ENCODE measurements around the gene POLR2L. TPM values are rescaled to one million over a fixed set of nuclear protein-coding genes. Genes with fewer than 3 reads are reported as not detected.

Gene POLR2L
- total and polyA plus RNA-seq, 2 of the 13 experiments (the other 11 are each of a cell fraction or from before 2014, with no cell fraction given): 104 to 114 TPM

DNA sequence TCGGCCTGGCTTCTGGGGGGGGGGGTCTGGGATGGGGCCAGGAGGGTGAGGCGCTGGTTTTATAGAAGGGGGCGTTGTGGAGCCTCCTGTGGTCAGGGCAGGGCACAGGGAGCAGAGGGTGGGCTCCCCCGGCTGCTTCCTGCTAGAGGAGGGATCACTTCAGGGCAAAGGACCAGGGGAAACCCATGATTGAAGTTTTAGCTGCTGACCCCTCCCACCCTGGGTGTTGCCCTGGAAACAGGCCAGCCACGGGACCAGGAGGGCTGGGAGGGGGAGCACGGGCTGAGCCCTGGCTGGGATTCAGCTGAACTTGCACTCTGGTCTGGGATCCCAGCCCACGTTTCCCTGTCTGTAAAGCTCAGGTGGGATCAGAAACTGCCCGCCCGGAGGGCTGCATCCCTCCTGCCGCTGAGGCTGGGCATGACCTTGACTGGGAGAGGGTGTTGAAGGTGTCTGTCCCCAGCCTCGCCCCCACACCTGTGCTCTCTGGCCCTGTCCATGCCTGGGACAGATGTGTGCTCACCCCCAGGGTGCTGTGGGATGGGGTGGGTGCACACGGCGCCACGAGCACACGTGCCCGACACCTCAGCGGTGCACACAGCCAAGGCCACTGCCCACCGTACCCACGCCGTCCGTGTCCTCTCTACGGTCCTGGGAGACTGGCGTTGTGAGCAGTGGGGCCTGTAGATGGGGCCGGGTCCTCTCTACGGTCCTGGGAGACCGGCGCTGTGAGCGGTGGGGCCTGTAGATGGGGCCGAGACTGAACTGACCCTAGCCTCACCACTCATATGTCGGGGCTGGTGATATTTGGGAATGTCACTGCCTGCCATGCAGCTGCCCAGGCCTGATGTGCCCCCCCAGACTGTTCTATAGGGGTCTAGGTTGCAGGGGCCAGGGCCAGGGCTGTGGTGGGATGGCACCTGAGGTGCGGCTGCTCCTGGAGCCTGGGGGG is 2.6 kb upstream of the POLR2L start (continued):
- TF ChIP-seq HNF4A (CRISPR knock-in tag; IDR thresholded peaks at IDR 0.05) (peak; percentile 29), RFXAP (CRISPR knock-in tag; IDR thresholded peaks at IDR 0.05; ENCODE audit: borderline replicate concordance) (0 out of 2 replicates have a peak, but pooled peaks have one; percentile 13), TEAD3 (CRISPR knock-in tag; optimal IDR thresholded peaks at IDR 0.05; ENCODE audit: borderline replicate concordance) (peak; percentile 19), TBX2 (CRISPR knock-in tag; IDR thresholded peaks at IDR 0.05; ENCODE audit: borderline replicate concordance) (peak; percentile 64), SP4 (CRISPR knock-in tag; IDR thresholded peaks at IDR 0.05) (no peak; the same call in 1 of the 2 replicates), SMAD1 (CRISPR knock-in tag; IDR thresholded peaks at IDR 0.05; ENCODE audit: borderline replicate concordance, low read depth) (no peak), ZNF564 (CRISPR knock-in tag; IDR thresholded peaks at IDR 0.05) (no peak), TAF1 (CRISPR knock-in tag; IDR thresholded peaks at IDR 0.05) (0 out of 2 replicates have a peak, but pooled peaks have one; percentile 39), ZNF263 (CRISPR knock-in tag; IDR thresholded peaks at IDR 0.05) (peak; percentile 13; the same call in 1 of the 2 replicates), SSRP1 (CRISPR knock-in tag; IDR thresholded peaks at IDR 0.05) (no peak), MEF2D (CRISPR knock-in tag; IDR thresholded peaks at IDR 0.05) (0 out of 2 replicates have a peak, but pooled peaks have one; percentile 63), MXD4 (CRISPR knock-in tag; IDR thresholded peaks at IDR 0.05) (peak; percentile 50; the same call in 1 of the 2 replicates), RBM22 (optimal IDR thresholded peaks at IDR 0.05; ENCODE audit: low read length) (no peak), NFKBIZ (CRISPR knock-in tag; IDR thresholded peaks at IDR 0.05) (no peak), SNAPC2 (CRISPR knock-in tag; IDR thresholded peaks at IDR 0.05) (0 out of 2 replicates have a peak, but pooled peaks have one; percentile 55), EZH2 (conservative IDR thresholded peaks at IDR 0.05; ENCODE audit: low read depth, low read length) (no peak), RORA (CRISPR knock-in tag; IDR thresholded peaks at IDR 0.05) (no peak), NCOA2 (CRISPR knock-in tag; IDR thresholded peaks at IDR 0.05) (peak; percentile 23; the same call in 1 of the 2 replicates), KDM5B (CRISPR knock-in tag; IDR thresholded peaks at IDR 0.05; ENCODE audit: borderline replicate concordance) (no peak), ZFP37 (CRISPR knock-in tag; IDR thresholded peaks at IDR 0.05; ENCODE audit: borderline replicate concordance) (no peak), HIVEP1 (CRISPR knock-in tag; IDR thresholded peaks at IDR 0.05) (peak; percentile 72; the same call in 1 of the 2 replicates), ZNF607 (CRISPR knock-in tag; IDR thresholded peaks at IDR 0.05; ENCODE audit: borderline replicate concordance) (no peak)
- TF ChIP-seq, protein P1, sequence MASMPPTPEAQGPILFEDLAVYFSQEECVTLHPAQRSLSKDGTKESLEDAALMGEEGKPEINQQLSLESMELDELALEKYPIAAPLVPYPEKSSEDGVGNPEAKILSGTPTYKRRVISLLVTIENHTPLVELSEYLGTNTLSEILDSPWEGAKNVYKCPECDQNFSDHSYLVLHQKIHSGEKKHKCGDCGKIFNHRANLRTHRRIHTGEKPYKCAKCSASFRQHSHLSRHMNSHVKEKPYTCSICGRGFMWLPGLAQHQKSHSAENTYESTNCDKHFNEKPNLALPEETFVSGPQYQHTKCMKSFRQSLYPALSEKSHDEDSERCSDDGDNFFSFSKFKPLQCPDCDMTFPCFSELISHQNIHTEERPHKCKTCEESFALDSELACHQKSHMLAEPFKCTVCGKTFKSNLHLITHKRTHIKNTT (CRISPR knock-in tag; IDR thresholded peaks at IDR 0.05): no peak
- TF ChIP-seq, protein P2, sequence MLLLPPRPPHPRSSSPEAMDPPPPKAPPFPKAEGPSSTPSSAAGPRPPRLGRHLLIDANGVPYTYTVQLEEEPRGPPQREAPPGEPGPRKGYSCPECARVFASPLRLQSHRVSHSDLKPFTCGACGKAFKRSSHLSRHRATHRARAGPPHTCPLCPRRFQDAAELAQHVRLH (CRISPR knock-in tag; IDR thresholded peaks at IDR 0.05; ENCODE audit: borderline replicate concordance, low read depth): 0 out of 2 replicates have a peak, but pooled peaks have one; percentile 25
- TF ChIP-seq, protein P3, sequence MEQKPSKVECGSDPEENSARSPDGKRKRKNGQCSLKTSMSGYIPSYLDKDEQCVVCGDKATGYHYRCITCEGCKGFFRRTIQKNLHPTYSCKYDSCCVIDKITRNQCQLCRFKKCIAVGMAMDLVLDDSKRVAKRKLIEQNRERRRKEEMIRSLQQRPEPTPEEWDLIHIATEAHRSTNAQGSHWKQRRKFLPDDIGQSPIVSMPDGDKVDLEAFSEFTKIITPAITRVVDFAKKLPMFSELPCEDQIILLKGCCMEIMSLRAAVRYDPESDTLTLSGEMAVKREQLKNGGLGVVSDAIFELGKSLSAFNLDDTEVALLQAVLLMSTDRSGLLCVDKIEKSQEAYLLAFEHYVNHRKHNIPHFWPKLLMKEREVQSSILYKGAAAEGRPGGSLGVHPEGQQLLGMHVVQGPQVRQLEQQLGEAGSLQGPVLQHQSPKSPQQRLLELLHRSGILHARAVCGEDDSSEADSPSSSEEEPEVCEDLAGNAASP (CRISPR knock-in tag; IDR thresholded peaks at IDR 0.05; ENCODE audit: borderline replicate concordance): peak; percentile 73; the same call in 1 of the 2 replicates
- TF ChIP-seq, protein P4, sequence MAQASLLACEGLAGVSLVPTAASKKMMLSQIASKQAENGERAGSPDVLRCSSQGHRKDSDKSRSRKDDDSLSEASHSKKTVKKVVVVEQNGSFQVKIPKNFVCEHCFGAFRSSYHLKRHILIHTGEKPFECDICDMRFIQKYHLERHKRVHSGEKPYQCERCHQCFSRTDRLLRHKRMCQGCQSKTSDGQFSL (CRISPR knock-in tag; IDR thresholded peaks at IDR 0.05): no peak
- TF ChIP-seq, protein P5, sequence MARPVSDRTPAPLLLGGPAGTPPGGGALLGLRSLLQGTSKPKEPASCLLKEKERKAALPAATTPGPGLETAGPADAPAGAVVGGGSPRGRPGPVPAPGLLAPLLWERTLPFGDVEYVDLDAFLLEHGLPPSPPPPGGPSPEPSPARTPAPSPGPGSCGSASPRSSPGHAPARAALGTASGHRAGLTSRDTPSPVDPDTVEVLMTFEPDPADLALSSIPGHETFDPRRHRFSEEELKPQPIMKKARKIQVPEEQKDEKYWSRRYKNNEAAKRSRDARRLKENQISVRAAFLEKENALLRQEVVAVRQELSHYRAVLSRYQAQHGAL (CRISPR knock-in tag; IDR thresholded peaks at IDR 0.05; ENCODE audit: not compliant biosample characterization): no peak
